Mucosa of stomach (tissue), 1 donor: ENCODE data around the gene GPC6.

Experiments used
- H3K27me3 ChIP-seq: one replicate; pipeline ENCODE4 v1.7.0; 2013; ENCODE audit warnings: mild to moderate bottlenecking, low read length; ENCODE audit not compliant: control insufficient read depth, insufficient read depth
- H3K36me3 ChIP-seq: one replicate; pipeline ENCODE4 v1.7.0; 2013; ENCODE audit warnings: low read length; ENCODE audit not compliant: control insufficient read depth, insufficient read depth
- H3K4me1 ChIP-seq: one replicate; pipeline ENCODE4 v1.7.0; 2013; ENCODE audit warnings: mild to moderate bottlenecking, low read length; ENCODE audit not compliant: control insufficient read depth, insufficient read depth
- H3K4me3 ChIP-seq: one replicate; pipeline ENCODE4 v1.7.0; 2013; ENCODE audit warnings: low read length
- H3K9ac ChIP-seq: one replicate; pipeline ENCODE4 v1.7.0; 2013; ENCODE audit warnings: mild to moderate bottlenecking, low read length, moderate library complexity
- H3K9me3 ChIP-seq: one replicate; pipeline ENCODE4 v1.7.0; 2013; ENCODE audit warnings: mild to moderate bottlenecking, low read length, moderate library complexity; ENCODE audit not compliant: control insufficient read depth
- donor health status: Pancreatic carcinoma.

GPC6 gene

DNA sequence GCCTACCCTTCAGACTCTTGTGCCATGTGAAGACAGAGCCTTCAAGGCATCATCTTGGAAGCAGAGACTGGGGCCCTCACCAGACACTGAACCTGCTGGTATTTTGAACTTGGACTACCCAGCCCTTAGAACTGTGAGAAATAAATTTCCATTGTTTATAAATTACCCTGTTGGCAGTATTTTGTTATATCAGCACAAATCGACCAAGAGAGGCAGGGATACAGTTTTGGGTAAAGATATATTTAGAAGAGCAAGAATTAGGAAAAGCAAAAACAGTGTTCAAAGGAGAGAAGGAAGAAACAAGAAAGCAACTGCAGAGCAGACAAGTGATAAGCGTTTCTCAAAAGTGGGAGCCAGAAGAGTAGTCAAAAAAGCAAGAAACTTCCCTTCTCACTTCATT lies 652.1 kb downstream of the GPC6 start:
- no peak overlapping the region for H3K9ac ChIP-seq
- no peak overlapping the region for H3K4me3 ChIP-seq
- H3K4me1 ChIP-seq = no peaks in the 10 kb centered on the region
- no peaks in the 10 kb centered on the region for H3K36me3 ChIP-seq
- H3K27me3 ChIP-seq = no peaks in the 10 kb centered on the region
- no peaks in the 10 kb centered on the region for H3K9me3 ChIP-seq

DNA sequence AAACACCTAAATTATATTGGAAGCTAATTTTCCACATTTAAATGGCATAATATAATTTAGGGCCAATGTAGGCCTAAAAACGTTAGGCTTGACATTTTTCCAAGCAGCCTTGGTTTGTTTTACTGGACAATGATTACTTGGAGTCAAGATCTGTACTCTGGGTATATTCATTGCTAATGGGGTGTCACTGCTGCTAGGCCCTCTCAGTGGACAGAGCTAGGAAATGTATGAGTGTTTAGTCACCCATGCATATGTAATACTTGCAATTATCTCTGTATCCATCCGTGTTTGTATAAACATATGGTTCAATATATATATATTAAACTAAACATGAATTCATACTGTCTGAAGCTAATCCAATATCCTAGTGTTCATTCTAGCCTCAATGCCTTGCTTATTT lies 654.8 kb downstream of the GPC6 start:
- Histone ChIP-seq H3K27me3 (no peaks in the 10 kb centered on the region), H3K4me3 (no peak overlapping the region)

GRCh38 chr13:93882086-93882651 lies 655.6 kb downstream of the GPC6 start:
- Histone ChIP-seq H3K9me3 (no peaks in the 10 kb centered on the region), H3K36me3 (no peaks in the 10 kb centered on the region), H3K9ac (no peak overlapping the region), H3K4me1 (no peaks in the 10 kb centered on the region), H3K27me3 (no peaks in the 10 kb centered on the region), H3K4me3 (no peak overlapping the region)

More for the DNA sequence above, 654.8 kb downstream of the GPC6 start:
- no peaks in the 10 kb centered on the region for H3K36me3 ChIP-seq
- H3K9ac ChIP-seq = no peak overlapping the region
- H3K9me3 ChIP-seq = no peaks in the 10 kb centered on the region
- H3K4me1 ChIP-seq = no peaks in the 10 kb centered on the region

- Histone ChIP-seq H3K4me1 (no peaks in the 10 kb centered on the region), H3K9me3 (no peaks in the 10 kb centered on the region), H3K27me3 (no peaks in the 10 kb centered on the region), H3K9ac (no peak overlapping the region), H3K36me3 (no peaks in the 10 kb centered on the region), H3K4me3 (no peak overlapping the region)
These were observed 662.9 kb downstream of the GPC6 start for GRCh38 chr13:93889430-93889951.

DNA sequence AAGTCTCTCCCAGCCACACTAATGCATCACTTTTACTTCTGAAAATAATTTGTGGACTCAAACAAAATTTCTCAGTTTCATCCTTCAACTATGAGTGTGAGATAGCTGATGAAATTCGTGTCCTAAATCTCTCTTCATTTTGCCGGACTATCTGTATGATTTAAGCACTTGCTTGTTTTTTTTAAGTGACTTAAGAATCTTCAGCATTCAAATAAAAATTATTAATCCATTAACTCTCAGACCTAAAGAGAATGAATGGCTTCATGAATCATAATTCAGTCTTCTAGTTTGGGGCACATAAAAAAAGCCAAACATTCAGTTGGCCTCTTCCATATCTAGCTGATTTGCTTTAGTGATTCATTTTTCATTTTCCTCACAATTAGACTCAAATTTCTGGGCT lies 673.4 kb downstream of the GPC6 start:
- Histone ChIP-seq H3K9me3 (no peaks in the 10 kb centered on the region), H3K4me1 (no peaks in the 10 kb centered on the region), H3K4me3 (no peak overlapping the region), H3K27me3 (no peaks in the 10 kb centered on the region), H3K36me3 (no peaks in the 10 kb centered on the region), H3K9ac (no peak overlapping the region)

GRCh38 chr13:93900731-93901130 lies 674.1 kb downstream of the GPC6 start:
- no peak overlapping the region for H3K9ac ChIP-seq
- H3K9me3 ChIP-seq = no peaks in the 10 kb centered on the region
- no peaks in the 10 kb centered on the region for H3K4me1 ChIP-seq
- H3K27me3 ChIP-seq = no peaks in the 10 kb centered on the region
- H3K36me3 ChIP-seq = no peaks in the 10 kb centered on the region
- H3K4me3 ChIP-seq = no peak overlapping the region

DNA sequence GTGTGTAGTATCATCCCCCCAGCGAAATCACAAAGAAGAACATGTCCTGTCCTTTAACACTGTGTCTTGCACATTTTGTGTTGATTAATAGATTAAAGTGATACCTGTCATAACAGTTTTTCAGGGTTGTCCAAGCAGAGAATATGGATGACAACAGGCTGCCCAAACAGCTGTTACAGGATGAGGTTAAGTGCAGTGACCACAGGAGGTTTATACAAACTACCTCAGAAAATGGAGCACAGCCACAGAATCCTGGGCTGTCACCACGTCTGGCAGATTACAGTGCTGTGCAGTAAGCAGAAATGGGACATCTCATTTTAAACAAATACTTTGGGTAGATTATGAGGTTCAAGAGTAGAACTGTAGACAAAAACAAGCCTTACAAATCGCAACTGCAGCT lies 677.3 kb downstream of the GPC6 start:
- H3K4me1 ChIP-seq = no peaks in the 10 kb centered on the region
- H3K4me3 ChIP-seq = no peak overlapping the region

GRCh38 chr13:93915269-93915809 lies 688.7 kb downstream of the GPC6 start:
- no peak overlapping the region for H3K9ac ChIP-seq
- no peaks in the 10 kb centered on the region for H3K9me3 ChIP-seq
- H3K4me1 ChIP-seq = no peaks in the 10 kb centered on the region
- H3K4me3 ChIP-seq = no peak overlapping the region
- no peaks in the 10 kb centered on the region for H3K36me3 ChIP-seq
- H3K27me3 ChIP-seq = no peaks in the 10 kb centered on the region

More for the DNA sequence above, 677.3 kb downstream of the GPC6 start:
- no peaks in the 10 kb centered on the region for H3K36me3 ChIP-seq
- no peak overlapping the region for H3K9ac ChIP-seq
- H3K9me3 ChIP-seq = no peaks in the 10 kb centered on the region
- no peaks in the 10 kb centered on the region for H3K27me3 ChIP-seq

DNA sequence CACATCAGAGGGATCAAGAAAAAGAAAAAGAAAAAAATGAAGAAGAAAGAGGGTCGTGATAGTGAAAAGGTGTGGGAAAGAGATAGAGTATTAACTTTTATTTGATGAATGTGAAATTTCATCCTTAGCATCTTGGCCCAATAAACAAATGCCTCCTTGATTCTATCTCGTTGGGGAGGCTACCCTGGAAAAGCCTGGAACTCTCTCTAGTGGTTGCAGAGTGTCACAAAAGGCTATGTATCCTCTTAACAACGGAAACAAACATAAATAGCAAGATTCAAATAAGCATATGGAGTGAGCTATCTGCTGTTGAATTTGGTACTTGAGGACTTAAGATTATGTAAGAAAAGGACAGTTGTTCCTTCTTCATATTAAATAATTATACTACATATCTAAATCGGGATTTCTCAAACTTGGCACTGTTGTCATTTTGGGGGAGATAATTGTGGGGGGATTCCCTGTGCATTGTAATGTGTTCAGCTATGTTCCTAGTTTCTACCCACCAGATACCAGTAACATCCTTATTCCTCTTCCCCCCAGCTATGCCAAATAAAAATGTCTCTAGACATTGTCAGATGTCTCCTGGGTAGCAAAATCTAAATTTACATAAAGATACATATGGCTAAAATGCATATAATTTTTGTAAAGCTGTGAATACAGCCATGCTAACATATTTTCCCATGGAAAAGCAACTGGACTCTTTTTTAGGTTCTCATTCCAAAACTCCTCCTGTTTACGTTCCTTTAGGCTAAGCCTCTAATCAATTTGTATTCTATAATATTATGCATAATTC lies 695.7 kb downstream of the GPC6 start:
- H3K9ac ChIP-seq = no peak overlapping the region
- H3K4me3 ChIP-seq = no peak overlapping the region
- H3K4me1 ChIP-seq = no peaks in the 10 kb centered on the region
- no peaks in the 10 kb centered on the region for H3K27me3 ChIP-seq
- H3K36me3 ChIP-seq = no peaks in the 10 kb centered on the region
- H3K9me3 ChIP-seq = no peaks in the 10 kb centered on the region

DNA sequence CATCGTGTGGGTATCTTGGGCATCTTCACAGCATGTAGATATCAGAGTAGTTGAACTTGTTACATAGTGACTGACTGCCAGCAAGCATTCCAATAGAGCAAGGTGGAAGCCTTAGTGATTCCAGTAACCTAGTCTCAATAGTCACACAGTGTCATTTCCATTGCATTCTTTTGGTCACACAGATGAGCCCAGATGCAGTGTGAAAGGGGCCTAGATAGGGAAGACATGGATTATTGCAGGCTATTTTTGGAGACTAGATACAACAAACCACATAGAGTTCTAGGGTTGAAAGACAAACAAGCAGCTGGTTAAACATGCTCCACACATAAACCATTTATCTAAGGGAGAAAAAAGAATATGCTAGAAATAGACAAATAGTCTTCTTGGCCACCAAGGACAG lies 699.4 kb downstream of the GPC6 start:
- no peaks in the 10 kb centered on the region for H3K27me3 ChIP-seq
- H3K9ac ChIP-seq = no peak overlapping the region
- H3K4me3 ChIP-seq = no peak overlapping the region
- H3K9me3 ChIP-seq = no peaks in the 10 kb centered on the region
- H3K36me3 ChIP-seq = no peaks in the 10 kb centered on the region
- no peaks in the 10 kb centered on the region for H3K4me1 ChIP-seq

- H3K27me3 ChIP-seq = no peaks in the 10 kb centered on the region
- H3K9me3 ChIP-seq = no peaks in the 10 kb centered on the region
- H3K4me3 ChIP-seq = no peak overlapping the region
- no peak overlapping the region for H3K9ac ChIP-seq
- H3K36me3 ChIP-seq = no peaks in the 10 kb centered on the region
- H3K4me1 ChIP-seq = no peaks in the 10 kb centered on the region
These were observed 699.8 kb downstream of the GPC6 start for GRCh38 chr13:93926425-93926824.

- H3K36me3 ChIP-seq = no peaks in the 10 kb centered on the region
- no peaks in the 10 kb centered on the region for H3K4me1 ChIP-seq
- H3K9ac ChIP-seq = no peak overlapping the region
- no peak overlapping the region for H3K4me3 ChIP-seq
- H3K9me3 ChIP-seq = no peaks in the 10 kb centered on the region
- no peaks in the 10 kb centered on the region for H3K27me3 ChIP-seq
These were observed 700.8 kb downstream of the GPC6 start for GRCh38 chr13:93927431-93927830.
